Measurements from ENCODE around the gene GPR37. TPM values are rescaled to one million over a fixed set of nuclear protein-coding genes. Genes with fewer than 3 reads are reported as not detected.

Gene GPR37
- total and polyA plus RNA-seq, 2 experiments from 2014 or later: 3.6 to 8.8 TPM

DNA sequence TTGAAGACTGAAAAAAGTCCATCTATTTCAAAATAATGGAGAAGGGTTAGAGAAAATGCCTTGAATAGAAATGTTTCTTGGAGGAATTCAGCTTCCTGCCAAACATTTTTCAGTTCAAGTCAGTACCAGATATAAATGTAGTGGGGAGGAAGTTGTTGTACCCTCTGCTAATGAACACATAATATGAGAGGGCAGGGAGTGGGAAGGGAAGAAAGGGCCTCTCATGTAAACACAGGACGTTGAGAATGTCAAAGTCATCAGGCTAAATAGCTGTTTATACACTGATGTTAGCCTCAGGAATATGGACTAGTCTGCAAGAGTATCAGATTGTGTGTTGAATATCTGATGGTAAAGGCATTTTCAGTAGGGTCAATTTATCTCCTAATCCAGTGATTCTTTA lies 37.0 kb downstream of the GPR37 start:
- TF ChIP-seq EZH2 (IDR thresholded peaks at IDR 0.05; ENCODE audit: borderline replicate concordance) (no peak), EZH2phosphoT487 (IDR thresholded peaks at IDR 0.05; ENCODE audit: low read depth, severe bottlenecking, unreplicated experiment) (no peak)
- TF ChIP-seq, protein P1, sequence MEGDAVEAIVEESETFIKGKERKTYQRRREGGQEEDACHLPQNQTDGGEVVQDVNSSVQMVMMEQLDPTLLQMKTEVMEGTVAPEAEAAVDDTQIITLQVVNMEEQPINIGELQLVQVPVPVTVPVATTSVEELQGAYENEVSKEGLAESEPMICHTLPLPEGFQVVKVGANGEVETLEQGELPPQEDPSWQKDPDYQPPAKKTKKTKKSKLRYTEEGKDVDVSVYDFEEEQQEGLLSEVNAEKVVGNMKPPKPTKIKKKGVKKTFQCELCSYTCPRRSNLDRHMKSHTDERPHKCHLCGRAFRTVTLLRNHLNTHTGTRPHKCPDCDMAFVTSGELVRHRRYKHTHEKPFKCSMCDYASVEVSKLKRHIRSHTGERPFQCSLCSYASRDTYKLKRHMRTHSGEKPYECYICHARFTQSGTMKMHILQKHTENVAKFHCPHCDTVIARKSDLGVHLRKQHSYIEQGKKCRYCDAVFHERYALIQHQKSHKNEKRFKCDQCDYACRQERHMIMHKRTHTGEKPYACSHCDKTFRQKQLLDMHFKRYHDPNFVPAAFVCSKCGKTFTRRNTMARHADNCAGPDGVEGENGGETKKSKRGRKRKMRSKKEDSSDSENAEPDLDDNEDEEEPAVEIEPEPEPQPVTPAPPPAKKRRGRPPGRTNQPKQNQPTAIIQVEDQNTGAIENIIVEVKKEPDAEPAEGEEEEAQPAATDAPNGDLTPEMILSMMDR (IDR thresholded peaks at IDR 0.05; ENCODE audit: poor library complexity): no peak
- Histone ChIP-seq H3K36me3 (replicated peaks; ENCODE audit: insufficient read depth, low read depth) (no peaks in the 10 kb centered on the region), H3K27ac (no peak overlapping the region), H3K9me3 (ENCODE audit: low read depth) (no peaks in the 10 kb centered on the region), H2AFZ (no peak overlapping the region), H3K4me1 (ENCODE audit: insufficient read depth) (no peaks in the 10 kb centered on the region), H3K4me2 (no peak overlapping the region), H3K79me2 (no peaks in the 10 kb centered on the region), H4K20me1 (ENCODE audit: insufficient read depth, poor library complexity, severe bottlenecking) (no peaks in the 10 kb centered on the region), H3K4me3 (no peak overlapping the region), H3K9me2 (replicated peaks; ENCODE audit: insufficient read depth) (no peaks in the 10 kb centered on the region), H3K27me3 (no peaks in the 10 kb centered on the region)
- 4% methylated on average over 1 of the region's 1 CpG for WGBS (ENCODE audit: low lambda C conversion rate, missing lambda C conversion rate)
- no peak for DNase-seq (ENCODE audit: low spot score)

DNA sequence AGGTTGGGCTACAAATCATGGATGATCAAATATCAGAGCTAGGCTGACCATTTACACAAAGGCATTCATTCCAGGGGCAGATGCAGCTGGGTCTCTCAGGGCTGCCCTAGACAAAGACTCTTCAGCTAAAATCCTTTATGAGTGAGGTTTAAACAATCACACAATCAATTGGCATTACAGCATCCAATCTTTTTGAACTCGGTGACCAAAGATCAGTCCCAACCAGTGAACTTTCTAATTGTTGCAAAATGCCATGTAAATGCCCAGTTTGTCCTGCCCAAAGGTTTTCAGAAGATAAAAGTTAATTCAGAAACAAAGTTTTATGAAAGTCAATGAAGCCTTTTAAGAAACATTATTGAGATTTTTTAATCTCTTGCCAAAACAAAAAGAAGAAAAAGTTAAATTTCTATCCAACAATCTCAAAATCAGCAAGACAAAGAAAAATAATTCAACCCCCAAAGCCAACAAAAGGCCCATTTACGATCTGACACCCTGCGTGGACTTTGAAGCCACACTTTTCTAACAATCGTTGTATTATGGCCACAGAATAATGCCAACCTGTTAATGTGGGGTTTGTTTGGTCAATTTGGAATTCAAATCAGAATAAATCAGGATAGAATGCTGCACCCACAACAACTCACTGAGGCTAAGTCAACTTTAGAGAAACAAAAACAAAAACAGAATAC lies 40.9 kb downstream of the GPR37 start:
- WGBS (ENCODE audit: low lambda C conversion rate, missing lambda C conversion rate): 64% methylated on average over 4 of the region's 4 CpGs
- H2AFZ ChIP-seq: no peak overlapping the region
- no peaks in the 10 kb centered on the region for H3K27me3 ChIP-seq
- H4K20me1 ChIP-seq (ENCODE audit: insufficient read depth, poor library complexity, severe bottlenecking): no peaks in the 10 kb centered on the region
- no peaks in the 10 kb centered on the region for H3K9me3 ChIP-seq (ENCODE audit: low read depth)
- no peaks in the 10 kb centered on the region for H3K79me2 ChIP-seq
- H3K36me3 ChIP-seq (replicated peaks; ENCODE audit: insufficient read depth, low read depth): no peaks in the 10 kb centered on the region
- H3K9me2 ChIP-seq (replicated peaks; ENCODE audit: insufficient read depth): no peaks in the 10 kb centered on the region
- H3K4me3 ChIP-seq: no peak overlapping the region
- no peaks in the 10 kb centered on the region for H3K4me1 ChIP-seq (ENCODE audit: insufficient read depth)
- H3K27ac ChIP-seq: no peak overlapping the region
- TF ChIP-seq, protein P1 (IDR thresholded peaks at IDR 0.05; ENCODE audit: poor library complexity): no peak
- TF ChIP-seq EZH2 (IDR thresholded peaks at IDR 0.05; ENCODE audit: borderline replicate concordance) (no peak), EZH2phosphoT487 (IDR thresholded peaks at IDR 0.05; ENCODE audit: low read depth, severe bottlenecking, unreplicated experiment) (no peak)
- no peak overlapping the region for H3K4me2 ChIP-seq
- no peak for DNase-seq (ENCODE audit: low spot score)

DNA sequence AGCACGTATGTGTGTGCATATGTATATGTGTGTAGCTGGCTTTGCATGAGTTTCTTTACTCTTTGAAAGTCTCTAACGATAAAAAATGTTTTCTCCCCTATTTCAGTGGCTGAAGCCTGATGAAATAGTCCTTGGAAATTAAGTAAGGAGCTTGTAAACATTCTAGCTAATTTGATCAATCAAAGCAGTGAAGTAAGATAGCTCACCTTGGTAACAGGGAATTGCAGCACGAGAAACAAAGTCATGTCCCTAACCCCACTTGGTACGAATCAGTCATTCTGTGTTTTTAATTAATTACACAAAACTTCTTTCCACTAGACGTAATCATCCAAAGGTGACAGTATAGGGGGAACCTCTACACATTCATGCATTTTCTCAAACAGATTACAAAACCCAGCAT lies 41.5 kb downstream of the GPR37 start:
- no peak overlapping the region for H3K4me2 ChIP-seq
- H4K20me1 ChIP-seq (ENCODE audit: insufficient read depth, poor library complexity, severe bottlenecking): no peaks in the 10 kb centered on the region
- no peaks in the 10 kb centered on the region for H3K79me2 ChIP-seq
- no peaks in the 10 kb centered on the region for H3K4me1 ChIP-seq (ENCODE audit: insufficient read depth)
- no peaks in the 10 kb centered on the region for H3K36me3 ChIP-seq (replicated peaks; ENCODE audit: insufficient read depth, low read depth)
- H2AFZ ChIP-seq: no peak overlapping the region
- H3K9me3 ChIP-seq (ENCODE audit: low read depth): no peaks in the 10 kb centered on the region
- H3K27ac ChIP-seq: no peak overlapping the region
- H3K27me3 ChIP-seq: no peaks in the 10 kb centered on the region
- H3K4me3 ChIP-seq: no peak overlapping the region
- TF ChIP-seq, protein P1 (IDR thresholded peaks at IDR 0.05; ENCODE audit: poor library complexity): no peak
- TF ChIP-seq EZH2phosphoT487 (IDR thresholded peaks at IDR 0.05; ENCODE audit: low read depth, severe bottlenecking, unreplicated experiment) (no peak), EZH2 (IDR thresholded peaks at IDR 0.05; ENCODE audit: borderline replicate concordance) (no peak)
- 81% methylated on average over 5 of the region's 5 CpGs for WGBS (ENCODE audit: low lambda C conversion rate, missing lambda C conversion rate)
- no peak for DNase-seq (ENCODE audit: low spot score)
- H3K9me2 ChIP-seq (replicated peaks; ENCODE audit: insufficient read depth): no peaks in the 10 kb centered on the region
